ENCODE measurements around the gene DCST1.

DNA sequence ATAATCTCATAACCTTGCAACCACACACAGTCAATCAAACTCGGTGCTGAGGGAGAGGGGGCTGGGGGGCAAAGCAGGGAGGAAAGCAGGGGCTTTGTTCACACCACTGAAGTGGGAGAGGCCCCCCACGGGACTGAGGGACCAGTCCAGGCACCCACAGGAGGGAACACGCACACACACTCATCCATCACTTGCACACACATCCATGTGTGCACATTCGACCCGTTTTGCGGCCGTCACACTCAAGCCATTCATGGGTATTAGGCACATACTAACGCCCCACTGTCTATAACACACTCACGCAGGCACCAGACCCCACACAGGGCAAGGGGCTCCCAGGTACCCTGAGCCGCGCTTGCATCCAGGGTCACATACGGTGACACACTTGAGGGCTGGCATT is 59.0 kb downstream of the DCST1 start:
- TF ChIP-seq TEAD4 (CRISPR knock-in tag; IDR thresholded peaks at IDR 0.05) (no peak), GRHL2 (CRISPR knock-in tag; IDR thresholded peaks at IDR 0.05; ENCODE audit: insufficient replicate concordance, severe bottlenecking) (no peak), CTCF (IDR thresholded peaks at IDR 0.05) (no peak), SP1 (CRISPR knock-in tag; conservative IDR thresholded peaks at IDR 0.05) (no peak), ZNF138 (CRISPR knock-in tag; conservative IDR thresholded peaks at IDR 0.05) (no peak), MAX (CRISPR knock-in tag; IDR thresholded peaks at IDR 0.05) (no peak), CREM (CRISPR knock-in tag; IDR thresholded peaks at IDR 0.05) (no peak), NR3C1 (CRISPR knock-in tag; conservative IDR thresholded peaks at IDR 0.05; ENCODE audit: low read depth) (no peak), JUN (CRISPR knock-in tag; IDR thresholded peaks at IDR 0.05) (no peak), NFYB (CRISPR knock-in tag; conservative IDR thresholded peaks at IDR 0.05; ENCODE audit: low read depth) (no peak), ZNF512 (CRISPR knock-in tag; IDR thresholded peaks at IDR 0.05; ENCODE audit: borderline replicate concordance) (no peak), MLX (CRISPR knock-in tag; IDR thresholded peaks at IDR 0.05) (no peak)
